Osteoblast (primary cell): Measurements from ENCODE around the gene RHBDD3. TPM values are rescaled to one million over a fixed set of nuclear protein-coding genes. Genes with fewer than 3 reads are reported as not detected.
A peak's percentile ranks its signal among the peaks of the same experiment; 100 is the strongest.

Experiments used
- DNase-seq: peaks from one replicate; pipeline ENCODE4 v3.0.0; 2011; ENCODE audit warnings: low spot score, mixed read lengths; ENCODE audit not compliant: insufficient read length; ENCODE audit errors: missing footprints
- H2AFZ ChIP-seq: 2 replicates; pipeline ENCODE4 v1.6.0; 2011; ENCODE audit warnings: mild to moderate bottlenecking, low read length
- H3K27ac ChIP-seq: 2 replicates; pipeline ENCODE4 v1.5.1; 2011; ENCODE audit warnings: mild to moderate bottlenecking, low read depth, low read length, moderate library complexity
- H3K27me3 ChIP-seq: 2 replicates; pipeline ENCODE4 v1.6.0; 2012; ENCODE audit warnings: mild to moderate bottlenecking, control low read depth, inconsistent platforms, low read length, moderate library complexity; ENCODE audit not compliant: insufficient read depth
- H3K36me3 ChIP-seq: 2 replicates; pipeline ENCODE4 v1.5.1; 2011; ENCODE audit warnings: mild to moderate bottlenecking, low read length, control low read depth, moderate library complexity; ENCODE audit not compliant: insufficient read depth
- H3K4me1 ChIP-seq: 2 replicates; pipeline ENCODE4 v1.5.1; 2011; ENCODE audit warnings: mild to moderate bottlenecking, low read length, control low read depth, moderate library complexity; ENCODE audit not compliant: insufficient read depth
- H3K4me2 ChIP-seq: 2 replicates; pipeline ENCODE4 v1.6.0; 2011; ENCODE audit warnings: mild to moderate bottlenecking, low read length; ENCODE audit not compliant: insufficient read depth
- H3K4me3 ChIP-seq: fragments of 200-600 bp; sonication (generic); 3 replicates; pipeline ENCODE4 v1.5.1; 2012; ENCODE audit warnings: mild to moderate bottlenecking, low read length, inconsistent platforms; ENCODE audit not compliant: insufficient read depth
- H3K79me2 ChIP-seq: 2 replicates; pipeline ENCODE4 v1.6.0; 2012; ENCODE audit warnings: mild to moderate bottlenecking, low read length, control low read depth, inconsistent platforms; ENCODE audit not compliant: insufficient read depth
- H3K9me3 ChIP-seq: 2 replicates; pipeline ENCODE4 v1.5.1; 2011; ENCODE audit warnings: low read depth, low read length, control low read depth
- H4K20me1 ChIP-seq: 2 replicates; pipeline ENCODE4 v1.6.0; 2012; ENCODE audit warnings: mild to moderate bottlenecking, low read length, control low read depth; ENCODE audit not compliant: insufficient read depth
- CTCF ChIP-seq: IDR thresholded peaks from 2 replicates; pipeline ENCODE4 v1.5.1; 2011; ENCODE audit warnings: mild to moderate bottlenecking, low read depth, low read length, moderate library complexity; ENCODE audit errors: extremely low read depth
- total RNA-seq: library from RNA; depleted of rRNA; stranded (reverse); fragments of >200 nt; gene quantifications from 2 replicates; pipeline ENCODE4 v1.2.3, GENCODE V29; 2012

RHBDD3 gene
- total RNA-seq, 1 donor = 25.0 TPM

- DNase-seq = peak; percentile 58
- no peak for TF ChIP-seq CTCF
- no peak overlapping the region for H3K4me2 ChIP-seq
- H3K9me3 ChIP-seq = no peaks in the 10 kb centered on the region
- H3K4me1 ChIP-seq = no peaks in the 10 kb centered on the region
- H3K79me2 ChIP-seq = no peaks in the 10 kb centered on the region
- no peak overlapping the region for H3K27ac ChIP-seq
- peaks cover 4% of the 10 kb centered on the region for H4K20me1 ChIP-seq
- H3K27me3 ChIP-seq = no peaks in the 10 kb centered on the region
- no peak overlapping the region for H3K4me3 ChIP-seq
- no peak overlapping the region for H2AFZ ChIP-seq
- no peaks in the 10 kb centered on the region for H3K36me3 ChIP-seq
These were observed 9.2 kb downstream of the RHBDD3 start for GRCh38 chr22:29258407-29259252.

GRCh38 chr22:29257751-29258181 is 10.0 kb downstream of the RHBDD3 start:
- H2AFZ ChIP-seq = no peak overlapping the region
- H3K36me3 ChIP-seq = no peaks in the 10 kb centered on the region
- H3K4me1 ChIP-seq = no peaks in the 10 kb centered on the region
- H3K4me2 ChIP-seq = no peak overlapping the region
- TF ChIP-seq CTCF = no peak
- H3K9me3 ChIP-seq = no peaks in the 10 kb centered on the region
- H3K4me3 ChIP-seq = no peak overlapping the region
- peaks cover 4% of the 10 kb centered on the region for H4K20me1 ChIP-seq
- no peaks in the 10 kb centered on the region for H3K27me3 ChIP-seq
- peak; percentile 66 for DNase-seq
- H3K27ac ChIP-seq = no peak overlapping the region
- no peaks in the 10 kb centered on the region for H3K79me2 ChIP-seq

GRCh38 chr22:29256606-29257325 is 11.0 kb downstream of the RHBDD3 start:
- Histone ChIP-seq H3K4me1 (no peaks in the 10 kb centered on the region), H3K36me3 (no peaks in the 10 kb centered on the region), H2AFZ (no peak overlapping the region), H4K20me1 (peaks cover 4% of the 10 kb centered on the region), H3K4me3 (no peak overlapping the region), H3K27me3 (no peaks in the 10 kb centered on the region), H3K9me3 (no peaks in the 10 kb centered on the region), H3K79me2 (no peaks in the 10 kb centered on the region), H3K4me2 (no peak overlapping the region), H3K27ac (no peak overlapping the region)
- DNase-seq = peak; percentile 80
- TF ChIP-seq CTCF = no peak

GRCh38 chr22:29255064-29255621 is 12.6 kb downstream of the RHBDD3 start:
- H3K4me2 ChIP-seq = no peak overlapping the region
- TF ChIP-seq CTCF = no peak
- H3K4me1 ChIP-seq = no peaks in the 10 kb centered on the region
- H2AFZ ChIP-seq = no peak overlapping the region
- no peaks in the 10 kb centered on the region for H4K20me1 ChIP-seq
- no peaks in the 10 kb centered on the region for H3K36me3 ChIP-seq
- DNase-seq = peak; percentile 47
- no peak overlapping the region for H3K4me3 ChIP-seq
- no peak overlapping the region for H3K27ac ChIP-seq
- no peaks in the 10 kb centered on the region for H3K9me3 ChIP-seq
- H3K27me3 ChIP-seq = no peaks in the 10 kb centered on the region
- H3K79me2 ChIP-seq = no peaks in the 10 kb centered on the region
